Measurements from ENCODE around the gene WWC1. TPM values are rescaled to one million over a fixed set of nuclear protein-coding genes. Genes with fewer than 3 reads are reported as not detected.
A peak's percentile ranks its signal among the peaks of the same experiment; 100 is the strongest.
"Not testable (repeated sequence)": the region's sequence is repeated elsewhere in the genome, so short reads cannot be mapped to it uniquely, and the experiment has no call there.

The WWC1 gene
- polyA plus RNA-seq, 5 donors, result 59.1 to 113 (median 88.5) TPM

GRCh38 chr5:168282120-168282519 lies 9.3 kb upstream of the WWC1 start:
- DNase-seq, result no peak

- DNase-seq, result no peak
Measured at GRCh38 chr5:168284809-168285208, 6.6 kb upstream of the WWC1 start.

DNA sequence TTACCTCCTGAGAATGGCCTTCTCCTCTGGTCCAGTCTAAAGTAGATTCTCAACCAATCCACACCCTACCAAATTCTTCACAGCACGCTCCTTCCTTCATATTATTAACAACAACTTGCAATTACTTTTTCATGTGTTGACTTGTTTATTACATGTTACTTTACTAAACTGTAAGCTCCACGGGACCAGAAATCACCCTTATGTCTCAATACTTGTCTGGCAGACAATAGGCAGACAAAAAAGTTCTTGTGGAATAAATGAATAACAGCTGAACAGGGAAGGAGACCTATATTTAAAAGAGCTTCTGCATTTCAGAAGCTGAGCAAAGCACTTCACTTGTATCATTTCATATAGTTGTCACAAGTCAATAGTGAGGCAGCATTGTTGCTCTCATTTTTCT lies 5.7 kb upstream of the WWC1 start:
- no peak for DNase-seq

DNA sequence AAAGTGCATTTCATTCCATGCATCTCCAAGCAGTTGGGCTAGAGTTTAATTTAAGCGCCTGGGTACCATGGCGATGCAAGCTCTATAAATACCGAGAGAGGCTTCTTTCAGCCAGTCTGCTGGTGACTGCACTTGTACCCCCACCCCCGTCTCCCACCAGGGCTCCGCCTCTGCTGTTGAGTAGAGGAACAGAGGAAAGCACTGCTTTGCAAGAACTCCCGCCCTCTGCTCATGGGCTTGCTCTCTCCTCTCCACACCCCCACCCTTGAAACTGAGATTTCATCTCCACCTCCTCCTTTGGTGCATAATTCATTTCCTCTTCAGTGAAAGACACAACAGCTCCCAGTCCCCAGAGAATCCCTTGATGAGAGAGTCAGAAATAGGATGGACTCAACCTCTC lies 5.1 kb upstream of the WWC1 start:
- no peak for DNase-seq

GRCh38 chr5:168286863-168287262 lies 4.6 kb upstream of the WWC1 start:
- DNase-seq, result not testable (repeated sequence)

- no peak for DNase-seq
Measured at GRCh38 chr5:168287362-168287761, 4.1 kb upstream of the WWC1 start.

- no peak for DNase-seq
Measured at GRCh38 chr5:168288349-168289245, 2.8 kb upstream of the WWC1 start.

GRCh38 chr5:168290902-168291341 lies 523 bp upstream of the WWC1 start:
- no peak for DNase-seq

DNA sequence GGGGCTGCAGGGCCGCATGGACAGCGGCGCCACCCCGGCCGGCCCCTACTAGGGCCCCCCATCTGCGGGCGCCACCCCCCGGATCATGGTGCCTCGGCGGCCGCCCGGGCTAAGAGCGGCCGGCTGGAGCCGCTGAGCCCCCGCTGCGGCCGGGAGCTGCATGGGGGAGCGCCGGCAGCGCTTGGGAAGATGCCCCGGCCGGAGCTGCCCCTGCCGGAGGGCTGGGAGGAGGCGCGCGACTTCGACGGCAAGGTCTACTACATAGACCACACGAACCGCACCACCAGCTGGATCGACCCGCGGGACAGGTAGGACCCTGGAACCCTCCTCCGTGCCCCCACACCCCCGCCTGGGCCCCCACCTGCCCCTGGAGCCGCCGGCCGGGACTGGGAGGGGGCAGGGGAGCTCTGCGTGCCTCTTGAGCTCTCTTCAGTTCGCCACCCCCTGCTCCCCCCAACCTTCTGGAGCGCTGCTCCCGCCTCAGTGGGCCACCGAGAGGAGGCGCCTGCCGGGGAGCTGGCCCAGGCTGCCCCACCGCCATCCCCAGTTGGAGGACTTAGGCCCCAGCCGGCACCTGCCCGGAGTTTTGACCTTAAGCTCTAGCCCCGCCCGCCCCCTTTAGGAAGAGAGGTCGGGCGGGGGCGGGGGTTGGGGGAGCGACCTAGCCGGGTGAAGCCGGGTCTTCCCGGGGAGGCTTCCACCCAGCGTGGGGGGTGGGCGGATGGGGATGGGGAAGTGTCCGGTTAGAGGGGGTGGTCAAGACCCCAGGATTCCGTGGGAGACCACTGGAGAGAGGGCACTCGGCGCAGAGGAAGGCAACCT lies 730 bp downstream of the WWC1 start:
- no peak for DNase-seq

- DNase-seq, result no peak
Measured at GRCh38 chr5:168292786-168293696, 1.6 kb downstream of the WWC1 start.

DNA sequence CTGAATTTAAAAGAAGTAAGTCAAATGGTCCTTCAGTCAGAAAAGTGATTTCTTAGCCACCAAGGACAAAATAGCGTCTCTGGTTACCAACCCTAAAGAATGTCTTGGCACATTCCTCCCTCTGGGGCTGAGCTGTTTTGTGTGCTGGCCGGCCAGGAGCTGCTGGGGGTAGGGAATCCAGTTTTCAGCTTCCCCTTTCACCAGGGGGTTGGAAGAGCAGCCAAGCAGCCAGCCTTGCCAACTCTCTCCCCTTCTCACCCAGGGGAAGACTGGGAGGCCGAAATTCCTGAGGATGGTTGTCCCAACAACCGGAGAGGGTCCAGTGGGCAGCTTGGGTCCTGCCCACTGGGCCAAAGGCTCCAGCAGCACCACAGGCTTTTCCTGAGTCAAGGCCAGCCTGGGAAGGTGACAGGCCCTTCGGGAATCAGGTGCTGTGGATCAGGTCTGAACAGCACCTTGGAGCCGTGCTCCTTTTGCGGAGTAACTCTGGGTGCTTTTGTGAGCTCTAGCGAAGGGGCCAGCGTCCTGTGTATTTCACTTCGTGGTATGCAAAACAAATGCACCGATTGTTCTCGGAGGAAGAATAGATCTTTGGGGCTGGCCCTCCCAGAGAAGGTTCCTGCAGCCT lies 4.2 kb downstream of the WWC1 start:
- peak in 1 of 2 donors; percentile 59 for DNase-seq

DNA sequence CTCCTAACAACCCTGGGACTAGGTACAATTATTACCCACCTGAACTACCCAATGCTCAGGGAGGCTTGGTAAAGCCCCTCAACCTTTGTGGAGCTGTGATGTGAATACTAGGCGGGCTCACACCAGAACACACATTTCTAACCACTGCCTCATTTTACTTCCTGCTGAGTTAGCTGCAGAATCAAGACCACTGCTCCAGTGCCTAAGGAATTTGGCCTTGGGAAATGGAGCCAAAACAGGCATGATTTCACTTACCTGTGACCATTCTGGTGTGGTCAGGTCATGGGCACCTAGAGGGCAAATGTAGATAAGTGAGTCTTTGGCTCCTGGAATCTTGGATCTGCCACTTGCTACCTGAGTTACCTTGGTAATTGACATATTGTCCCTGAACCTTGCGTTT lies 5.2 kb downstream of the WWC1 start:
- DNase-seq, result no peak

GRCh38 chr5:168298949-168299348 lies 7.5 kb downstream of the WWC1 start:
- DNase-seq, result no peak

DNA sequence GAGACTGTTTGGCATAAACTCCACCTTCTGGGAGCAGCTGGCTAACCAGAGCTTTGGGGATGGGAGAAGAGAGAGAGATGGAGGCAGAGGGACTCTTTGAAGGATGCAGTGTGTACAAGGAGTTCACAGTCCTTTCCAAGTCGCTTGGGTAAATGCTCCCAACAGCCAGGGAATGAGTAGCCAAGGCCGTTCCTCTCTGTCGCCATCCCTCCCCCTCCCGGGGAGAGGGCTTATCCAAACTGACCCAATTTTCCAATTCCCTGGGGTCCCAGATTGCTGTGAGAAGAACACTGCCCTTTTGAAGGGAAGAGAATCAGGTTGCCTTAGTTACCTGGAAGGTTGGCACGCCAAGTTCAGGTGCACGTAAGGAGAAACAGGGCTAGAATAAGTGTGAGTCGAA lies 7.9 kb downstream of the WWC1 start:
- DNase-seq, result no peak

DNA sequence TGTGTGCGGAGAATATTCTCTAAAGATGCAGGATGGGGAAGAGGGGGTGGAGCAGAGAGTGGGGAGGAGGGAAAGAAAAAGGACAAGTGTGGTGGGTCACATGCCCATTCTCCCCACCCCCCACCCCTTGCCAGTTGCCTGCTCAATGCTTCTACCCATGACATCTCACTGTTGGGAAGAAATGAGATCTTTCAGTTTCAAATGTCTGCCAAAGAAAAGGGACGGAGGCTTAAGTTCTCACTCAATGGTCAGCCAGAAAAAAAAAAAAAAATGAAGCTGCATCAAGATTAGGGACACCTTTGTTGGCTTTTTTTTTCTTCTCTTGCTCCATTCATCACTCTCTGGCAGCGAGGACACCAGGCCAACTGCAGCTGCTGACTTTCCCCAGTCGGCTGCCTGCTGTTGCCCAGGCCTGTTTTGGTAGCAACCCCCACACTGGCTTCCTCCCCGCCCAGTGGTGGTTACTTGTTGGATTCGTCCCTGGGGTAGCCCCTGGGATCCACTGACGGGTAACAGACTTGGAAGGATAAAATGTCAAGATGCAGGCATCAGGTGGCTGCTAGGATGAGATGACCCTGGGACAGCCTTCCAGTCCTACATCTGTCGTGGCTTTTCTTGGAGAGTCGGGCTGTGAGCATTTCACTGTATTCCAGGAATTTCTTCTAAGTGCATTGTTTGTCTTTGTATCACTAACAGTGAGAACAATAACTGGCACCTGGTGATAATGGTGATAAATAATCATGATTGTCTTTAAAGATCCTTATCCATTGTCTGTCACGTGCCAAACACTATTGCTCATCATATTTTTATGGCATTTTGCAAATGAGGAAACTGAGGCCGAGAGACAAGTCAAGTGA lies 9.1 kb downstream of the WWC1 start:
- no peak for DNase-seq

GRCh38 chr5:168301593-168302390 lies 10.3 kb downstream of the WWC1 start:
- no peak for DNase-seq

DNA sequence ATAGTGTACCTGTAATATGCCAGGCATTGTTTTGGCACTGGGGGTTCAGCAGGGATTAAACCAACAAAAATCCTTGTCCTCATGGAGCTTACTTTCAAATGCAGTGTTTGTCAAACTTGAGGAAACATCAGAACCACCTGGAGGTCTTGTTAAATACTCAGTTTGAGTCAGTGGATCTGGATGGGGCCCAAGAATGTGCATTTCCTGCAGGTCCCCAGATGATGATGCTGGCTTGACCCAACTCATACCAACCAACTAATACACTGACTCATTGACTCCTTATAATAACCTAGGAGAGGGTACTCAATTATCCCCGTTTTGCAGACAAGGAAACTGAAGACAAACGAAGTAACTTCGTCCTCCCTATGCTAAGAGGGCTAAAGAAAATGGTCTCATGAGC lies 11.3 kb downstream of the WWC1 start:
- no peak for DNase-seq

GRCh38 chr5:168303393-168304025 lies 12.1 kb downstream of the WWC1 start:
- no peak for DNase-seq

DNA sequence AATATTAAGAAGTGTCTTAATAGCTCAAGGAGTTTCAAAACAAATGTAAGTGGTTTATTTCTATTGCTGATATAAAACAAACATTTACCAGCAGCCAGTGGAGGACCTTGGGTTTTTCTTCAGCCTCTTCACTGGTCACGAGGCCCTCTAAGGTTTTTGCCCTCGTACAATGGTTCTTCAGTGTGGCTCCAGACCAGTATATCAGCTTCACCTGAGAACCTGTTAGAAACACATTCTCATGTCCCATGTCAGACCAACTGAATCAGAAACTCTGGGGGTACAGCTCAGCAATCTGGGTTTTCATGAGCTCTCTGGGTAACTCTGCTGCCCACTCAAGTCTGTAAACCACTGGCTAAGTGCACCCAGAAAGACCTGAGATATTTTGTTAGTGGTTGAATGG lies 12.9 kb downstream of the WWC1 start:
- no peak for DNase-seq

All from right lung (tissue), 5 donors.